LNCAP (cell line): Measurements from ENCODE around the gene OGG1.

Experiments used
- TF ChIP-seq, protein P1 (sequence below): fragments of 450-650 bp; IDR thresholded peaks from 2 replicates; pipeline ENCODE4 v1.5.1; 2017; ENCODE audit warnings: mild to moderate bottlenecking

OGG1 gene

GRCh38 chr3:9730657-9731205 is 19.0 kb upstream of the OGG1 start:
- TF ChIP-seq, protein P1, sequence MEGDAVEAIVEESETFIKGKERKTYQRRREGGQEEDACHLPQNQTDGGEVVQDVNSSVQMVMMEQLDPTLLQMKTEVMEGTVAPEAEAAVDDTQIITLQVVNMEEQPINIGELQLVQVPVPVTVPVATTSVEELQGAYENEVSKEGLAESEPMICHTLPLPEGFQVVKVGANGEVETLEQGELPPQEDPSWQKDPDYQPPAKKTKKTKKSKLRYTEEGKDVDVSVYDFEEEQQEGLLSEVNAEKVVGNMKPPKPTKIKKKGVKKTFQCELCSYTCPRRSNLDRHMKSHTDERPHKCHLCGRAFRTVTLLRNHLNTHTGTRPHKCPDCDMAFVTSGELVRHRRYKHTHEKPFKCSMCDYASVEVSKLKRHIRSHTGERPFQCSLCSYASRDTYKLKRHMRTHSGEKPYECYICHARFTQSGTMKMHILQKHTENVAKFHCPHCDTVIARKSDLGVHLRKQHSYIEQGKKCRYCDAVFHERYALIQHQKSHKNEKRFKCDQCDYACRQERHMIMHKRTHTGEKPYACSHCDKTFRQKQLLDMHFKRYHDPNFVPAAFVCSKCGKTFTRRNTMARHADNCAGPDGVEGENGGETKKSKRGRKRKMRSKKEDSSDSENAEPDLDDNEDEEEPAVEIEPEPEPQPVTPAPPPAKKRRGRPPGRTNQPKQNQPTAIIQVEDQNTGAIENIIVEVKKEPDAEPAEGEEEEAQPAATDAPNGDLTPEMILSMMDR = no peak

DNA sequence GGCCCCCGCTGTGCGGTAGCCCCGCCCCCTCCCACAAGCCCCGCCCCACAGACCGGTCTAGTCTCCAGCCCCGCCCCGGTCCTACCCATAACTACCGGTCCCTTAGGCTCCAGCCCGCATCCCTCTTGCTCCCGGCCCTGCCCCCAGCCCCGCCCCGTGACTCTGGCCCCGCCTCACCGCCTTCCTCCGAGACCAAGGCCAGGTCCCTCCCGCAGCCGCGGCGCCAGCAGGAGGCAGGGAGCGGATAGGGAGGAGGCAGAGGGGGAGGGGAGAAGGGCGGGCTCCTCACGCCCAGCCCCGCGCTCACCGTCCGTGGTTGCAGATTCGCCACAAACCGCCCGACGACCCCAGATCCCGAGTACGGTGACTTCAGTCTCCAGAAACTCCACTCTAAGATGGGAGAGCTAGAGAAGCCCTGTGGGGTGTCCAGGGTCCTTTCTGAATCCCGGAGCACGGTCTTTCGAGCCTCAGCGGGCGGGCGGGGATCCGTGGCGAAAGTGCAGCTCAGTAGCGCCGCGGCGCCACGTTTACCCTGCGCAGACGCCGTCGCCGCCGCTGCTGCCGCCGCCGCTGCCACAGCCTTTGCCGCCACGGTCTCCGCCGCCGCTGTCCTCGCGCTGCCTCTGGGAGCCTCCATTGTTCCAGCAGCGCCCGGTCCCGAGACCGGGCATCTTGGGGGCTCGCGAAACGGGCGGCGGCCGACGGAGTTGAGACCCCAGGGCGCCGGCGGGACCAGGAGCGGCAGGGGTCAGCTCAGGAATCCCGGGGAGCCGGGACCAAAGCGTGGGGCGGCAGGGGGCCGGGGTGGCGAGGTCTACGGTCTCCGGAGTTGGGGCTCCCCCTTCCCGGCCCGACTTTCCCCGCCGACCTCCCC is 18.3 kb upstream of the OGG1 start, which contains the start of gene BRPF1:
BRPF1 (plus strand) TSS at position 530 of the 874 bp plus-strand sequence. CDS start 2,406 bp downstream, outside the sequence.
- TF ChIP-seq, protein P1 = no peak

- TF ChIP-seq, protein P1 = no peak
Measured at GRCh38 chr3:9732080-9732739, 17.5 kb upstream of the OGG1 start.

DNA sequence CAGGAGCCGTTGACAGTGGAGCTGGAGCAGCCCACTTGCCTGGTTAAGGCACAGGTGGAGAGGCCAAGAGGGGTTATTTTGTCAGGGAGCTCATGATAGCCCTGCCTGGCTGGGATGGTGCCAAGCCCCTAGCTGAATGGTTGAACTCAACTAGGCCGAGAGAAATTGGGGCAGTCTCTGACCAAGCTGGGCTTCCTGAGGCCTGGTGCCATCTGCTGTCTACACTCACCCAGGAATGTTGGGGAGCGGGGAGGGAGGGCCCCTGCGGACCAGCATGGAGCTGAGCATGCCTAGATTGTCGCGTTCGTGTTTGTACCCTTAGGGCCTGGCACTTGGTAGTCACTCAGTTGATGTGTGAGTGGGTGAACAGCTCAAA is 17.0 kb upstream of the OGG1 start:
- TF ChIP-seq, protein P1 = no peak

DNA sequence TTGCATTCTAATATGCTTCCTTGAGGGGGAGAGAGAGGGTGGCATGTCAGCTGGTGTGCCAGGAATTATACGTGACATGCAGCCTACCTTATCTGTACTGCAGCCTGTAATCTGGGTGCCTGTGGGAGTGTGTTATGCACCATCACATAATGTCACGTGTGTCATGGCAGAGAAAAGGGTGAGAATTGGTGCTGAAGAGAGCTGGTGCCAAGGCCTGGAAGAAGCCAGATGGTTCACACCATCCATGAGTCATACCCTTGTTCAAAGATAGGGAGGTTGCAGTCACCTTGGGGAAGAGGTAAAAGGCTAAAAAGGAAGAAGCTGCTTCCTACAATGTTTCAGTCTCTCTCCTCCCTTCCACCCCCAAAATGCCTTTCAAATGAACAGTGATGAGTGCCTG is 12.9 kb upstream of the OGG1 start:
- TF ChIP-seq, protein P1 = no peak

DNA sequence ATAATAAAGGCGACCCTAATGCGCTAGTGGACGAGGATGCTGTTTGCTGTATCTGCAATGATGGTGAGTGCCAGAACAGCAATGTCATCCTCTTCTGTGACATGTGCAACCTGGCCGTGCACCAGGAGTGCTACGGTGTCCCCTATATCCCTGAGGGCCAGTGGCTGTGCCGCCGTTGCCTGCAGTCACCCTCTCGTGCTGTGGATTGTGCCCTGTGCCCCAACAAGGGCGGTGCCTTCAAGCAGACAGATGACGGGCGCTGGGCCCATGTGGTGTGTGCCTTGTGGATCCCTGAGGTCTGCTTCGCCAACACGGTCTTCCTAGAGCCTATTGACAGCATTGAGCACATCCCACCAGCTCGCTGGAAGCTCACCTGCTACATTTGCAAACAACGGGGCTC is 10.6 kb upstream of the OGG1 start:
- TF ChIP-seq, protein P1 = no peak

DNA sequence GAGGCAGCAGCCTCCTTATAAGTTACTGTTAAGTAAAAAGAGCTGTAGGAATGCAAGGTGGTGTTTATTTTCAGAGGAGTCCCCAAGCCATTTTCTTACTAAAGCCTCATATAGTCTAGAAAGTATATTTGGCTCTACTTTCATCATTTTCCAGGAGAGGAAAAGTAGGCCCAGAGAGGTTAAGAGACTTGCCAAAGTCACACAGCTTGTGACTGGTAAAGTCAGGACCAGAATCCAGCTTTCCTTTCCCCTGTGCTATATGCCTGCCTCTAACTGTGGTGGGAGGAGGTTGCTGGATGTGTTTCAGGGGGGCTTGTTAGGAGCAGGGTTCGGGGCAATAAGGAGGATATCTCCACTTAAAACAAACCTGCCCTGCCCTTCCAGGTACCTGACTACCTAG is 7.2 kb upstream of the OGG1 start:
- TF ChIP-seq, protein P1 = no peak
